ENCODE measurements around the gene TMEM178B. TPM values are rescaled to one million over a fixed set of nuclear protein-coding genes. Genes with fewer than 3 reads are reported as not detected.

TMEM178B gene
- total and polyA plus RNA-seq, 7 donors = 0.13 to 4.8 (median 1.6) TPM

DNA sequence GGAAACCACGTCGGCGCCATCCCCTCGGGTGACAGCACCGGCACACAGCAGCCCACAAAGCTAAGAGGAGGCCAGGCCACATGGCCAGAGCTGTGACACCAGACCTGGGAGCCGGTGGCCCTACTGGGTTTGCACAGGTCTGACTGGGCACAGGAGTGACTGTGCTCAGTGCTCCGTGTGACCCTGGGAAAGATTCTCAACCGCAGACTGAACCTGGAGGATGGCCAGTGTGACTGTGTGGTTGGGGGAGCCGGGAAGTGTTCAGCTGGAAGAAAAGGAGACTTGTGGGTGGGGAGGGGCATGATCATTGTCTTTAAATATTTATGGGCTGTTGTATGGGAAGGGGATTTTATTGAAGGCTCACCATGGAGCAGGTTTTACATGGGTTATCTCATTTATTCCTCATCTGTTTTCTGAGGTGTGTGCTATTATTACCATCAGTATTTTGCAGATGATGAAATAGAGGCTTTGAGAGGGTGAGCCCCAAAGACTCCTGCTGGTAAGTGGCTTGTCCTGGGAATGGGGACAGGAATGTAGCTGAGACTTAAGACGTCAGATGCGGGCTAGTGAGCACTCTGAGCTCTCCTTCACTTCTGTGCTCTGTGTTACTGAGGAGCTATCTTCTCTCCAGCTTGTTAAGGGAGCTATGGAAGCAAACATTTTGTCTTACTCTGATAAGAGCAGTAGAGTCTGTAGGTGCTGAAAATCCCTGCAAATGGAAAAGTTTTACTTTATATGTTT lies 127.5 kb downstream of the TMEM178B start:
- ATAC-seq = no peak
- Histone ChIP-seq H3K27me3 (ENCODE audit: insufficient read depth in 3 of 3, low read length in 2 of 3) (no peaks in the 10 kb centered on the region), H3K9me3 (no peaks in the 10 kb centered on the region), H3K4me1 (no peaks in the 10 kb centered on the region), H3K36me3 (ENCODE audit: insufficient read depth in 1 of 2, low read depth in 1 of 2) (no peaks in the 10 kb centered on the region), H3K27ac (no peak overlapping the region), H3K4me3 (no peak overlapping the region)
- DNase-seq = no peak
- WGBS, 3 donors = 36 to 46% (median 46%) methylated on average over 11 of the region's 11 CpGs
- intact Hi-C loops (cut with DNase I) = no loop called here
- TF ChIP-seq, protein P1, sequence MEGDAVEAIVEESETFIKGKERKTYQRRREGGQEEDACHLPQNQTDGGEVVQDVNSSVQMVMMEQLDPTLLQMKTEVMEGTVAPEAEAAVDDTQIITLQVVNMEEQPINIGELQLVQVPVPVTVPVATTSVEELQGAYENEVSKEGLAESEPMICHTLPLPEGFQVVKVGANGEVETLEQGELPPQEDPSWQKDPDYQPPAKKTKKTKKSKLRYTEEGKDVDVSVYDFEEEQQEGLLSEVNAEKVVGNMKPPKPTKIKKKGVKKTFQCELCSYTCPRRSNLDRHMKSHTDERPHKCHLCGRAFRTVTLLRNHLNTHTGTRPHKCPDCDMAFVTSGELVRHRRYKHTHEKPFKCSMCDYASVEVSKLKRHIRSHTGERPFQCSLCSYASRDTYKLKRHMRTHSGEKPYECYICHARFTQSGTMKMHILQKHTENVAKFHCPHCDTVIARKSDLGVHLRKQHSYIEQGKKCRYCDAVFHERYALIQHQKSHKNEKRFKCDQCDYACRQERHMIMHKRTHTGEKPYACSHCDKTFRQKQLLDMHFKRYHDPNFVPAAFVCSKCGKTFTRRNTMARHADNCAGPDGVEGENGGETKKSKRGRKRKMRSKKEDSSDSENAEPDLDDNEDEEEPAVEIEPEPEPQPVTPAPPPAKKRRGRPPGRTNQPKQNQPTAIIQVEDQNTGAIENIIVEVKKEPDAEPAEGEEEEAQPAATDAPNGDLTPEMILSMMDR (IDR thresholded peaks at IDR 0.05) = no peak

DNA sequence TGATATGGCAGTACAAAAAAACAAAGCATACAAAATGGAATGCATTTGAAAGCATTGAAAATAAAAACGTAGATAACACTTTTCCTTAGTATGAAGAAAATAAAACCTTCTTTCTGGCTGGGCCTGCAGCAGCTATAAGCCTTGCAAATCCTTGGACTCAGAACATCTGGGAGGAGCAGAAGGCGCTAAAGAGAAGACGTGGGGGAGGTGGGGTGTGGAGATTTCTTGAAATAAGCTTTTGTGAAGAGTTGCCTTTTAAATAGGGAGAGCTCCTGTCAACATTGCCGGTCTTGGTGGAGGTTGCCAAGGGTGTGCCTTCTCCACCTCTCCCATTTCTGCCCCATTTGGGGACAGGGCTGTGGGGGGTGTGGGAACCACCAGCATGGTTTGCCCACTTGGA lies 128.7 kb downstream of the TMEM178B start:
- Histone ChIP-seq H3K4me1 (no peaks in the 10 kb centered on the region), H3K9me3 (no peaks in the 10 kb centered on the region), H3K27me3 (ENCODE audit: insufficient read depth in 3 of 3, low read length in 2 of 3) (no peaks in the 10 kb centered on the region), H3K4me3 (no peak overlapping the region), H3K36me3 (ENCODE audit: insufficient read depth in 1 of 2, low read depth in 1 of 2) (no peaks in the 10 kb centered on the region), H3K27ac (no peak overlapping the region)
- TF ChIP-seq, protein P1 (IDR thresholded peaks at IDR 0.05) = no peak
- intact Hi-C loops (cut with DNase I) = no loop called here
- ATAC-seq (no peak), DNase-seq (no peak)
- WGBS, 3 donors = 73 to 84% (median 81%) methylated on average over 4 of the region's 4 CpGs

DNA sequence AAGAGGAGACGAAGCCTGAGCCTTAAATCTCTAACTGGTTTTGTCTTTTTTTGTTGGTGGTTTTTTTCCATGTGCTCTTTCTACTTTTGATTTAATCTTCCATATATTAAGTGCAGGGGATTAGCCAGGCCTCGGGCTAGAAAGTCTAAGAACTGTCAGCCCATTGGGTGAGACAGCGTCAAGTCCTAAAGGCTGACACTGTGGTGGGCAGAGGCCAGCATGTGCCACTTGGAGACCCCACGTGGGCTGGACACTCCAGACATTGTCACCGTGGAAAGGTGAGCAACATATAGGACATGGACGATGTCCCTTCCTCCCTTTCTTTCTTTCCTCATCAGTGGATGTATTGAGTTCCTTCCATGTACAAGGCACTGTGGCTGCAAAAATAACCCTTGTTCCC lies 129.3 kb downstream of the TMEM178B start:
- no peak for ATAC-seq
- intact Hi-C loops (cut with DNase I) = no loop called here
- 89 to 95% (median 90%) methylated on average over 6 of the region's 6 CpGs for WGBS, 3 donors

DNA sequence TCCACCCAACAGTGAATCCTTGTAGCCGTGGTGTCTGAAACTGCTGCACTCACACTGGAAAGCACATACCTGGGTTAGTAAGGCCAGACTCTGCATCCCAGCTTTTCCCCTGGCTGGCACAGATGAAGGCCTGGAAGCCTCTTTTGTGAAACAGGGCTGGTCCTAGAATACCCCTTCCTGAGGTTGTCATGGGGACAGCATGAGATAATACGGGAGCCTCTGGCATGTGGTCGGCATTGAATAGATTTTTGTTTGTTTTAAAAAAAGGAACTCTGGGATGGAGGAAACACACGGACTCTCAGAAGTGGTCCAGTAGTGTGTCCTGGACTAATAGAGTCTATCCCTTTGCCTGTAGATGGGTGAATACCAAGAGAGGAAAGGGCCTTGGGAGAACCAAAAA lies 129.7 kb downstream of the TMEM178B start:
- Histone ChIP-seq H3K9me3 (no peaks in the 10 kb centered on the region), H3K36me3 (ENCODE audit: insufficient read depth in 1 of 2, low read depth in 1 of 2) (no peaks in the 10 kb centered on the region), H3K27ac (no peak overlapping the region), H3K4me3 (no peak overlapping the region), H3K27me3 (ENCODE audit: insufficient read depth in 3 of 3, low read length in 2 of 3) (no peaks in the 10 kb centered on the region), H3K4me1 (no peaks in the 10 kb centered on the region)
- WGBS, 3 donors = 63 to 68% (median 63%) methylated on average over 4 of the region's 4 CpGs
- TF ChIP-seq, protein P1 (IDR thresholded peaks at IDR 0.05) = no peak
- DNase-seq (no peak), ATAC-seq (no peak)
- intact Hi-C loops (cut with DNase I) = no loop called here

More for the DNA sequence above, 129.3 kb downstream of the TMEM178B start:
- H3K4me1 ChIP-seq = no peaks in the 10 kb centered on the region
- no peaks in the 10 kb centered on the region for H3K9me3 ChIP-seq
- H3K4me3 ChIP-seq = no peak overlapping the region
- TF ChIP-seq, protein P1 (IDR thresholded peaks at IDR 0.05) = no peak
- no peak for DNase-seq
- no peaks in the 10 kb centered on the region for H3K36me3 ChIP-seq (ENCODE audit: insufficient read depth in 1 of 2, low read depth in 1 of 2)
- H3K27me3 ChIP-seq (ENCODE audit: insufficient read depth in 3 of 3, low read length in 2 of 3) = no peaks in the 10 kb centered on the region
- no peak overlapping the region for H3K27ac ChIP-seq

DNA sequence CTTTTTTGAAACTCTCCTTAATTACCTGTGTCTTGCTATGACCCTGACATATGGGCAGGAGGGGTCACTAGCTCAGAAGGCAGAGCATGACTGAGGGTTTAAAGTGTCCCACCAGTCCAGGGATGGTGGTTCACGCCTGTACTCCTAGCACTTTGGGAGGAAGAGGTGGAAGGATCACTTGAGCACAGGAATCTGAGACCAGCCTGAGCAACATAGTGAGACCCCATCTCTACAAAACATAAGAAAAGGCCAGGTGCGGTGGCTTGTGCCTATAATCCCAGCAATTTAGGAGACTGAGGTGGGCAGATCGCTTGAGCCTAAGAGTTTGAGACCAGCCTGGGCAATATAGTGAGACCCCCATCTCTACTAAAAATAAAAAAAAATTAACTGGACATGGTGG lies 133.8 kb downstream of the TMEM178B start:
- Histone ChIP-seq H3K27me3 (ENCODE audit: insufficient read depth in 3 of 3, low read length in 2 of 3) (no peaks in the 10 kb centered on the region), H3K4me3 (no peak overlapping the region), H3K4me1 (no peaks in the 10 kb centered on the region), H3K27ac (no peak overlapping the region), H3K36me3 (ENCODE audit: insufficient read depth in 1 of 2, low read depth in 1 of 2) (no peaks in the 10 kb centered on the region), H3K9me3 (no peaks in the 10 kb centered on the region)
- ATAC-seq = no peak
- TF ChIP-seq, protein P1 (IDR thresholded peaks at IDR 0.05) = no peak
- intact Hi-C loops (cut with DNase I) = no loop called here
- no peak for DNase-seq
- WGBS, 3 donors = 89 to 95% (median 95%) methylated on average over 3 of the region's 3 CpGs

Measured in psoas muscle (tissue), 8 donors.